Esophagus squamous epithelium (tissue), 4 donors: ENCODE data around the gene MID1IP1.

Experiments used
- CTCF ChIP-seq, 6 experiments: fragments of 450-650 bp in 4 of 6; fragments of 200-600 bp in 2 of 6; sonication (generic) in 2 of 6; IDR thresholded peaks; one replicate each; pipeline ENCODE4 v1.5.1; 2016 to 2019; ENCODE audit warnings: antibody characterized with exemption in 6 of 6, mild to moderate bottlenecking in 4 of 6, moderate library complexity in 4 of 6
- POLR2A ChIP-seq, 4 donors: fragments of 450-650 bp; IDR thresholded peaks; one replicate each; pipeline ENCODE4 v1.6.1; 2017; ENCODE audit warnings: antibody characterized with exemption in 4 of 4, mild to moderate bottlenecking in 4 of 4, moderate library complexity in 3 of 4

GRCh38 chrX:38803243-38803587 lies 2.0 kb downstream of the MID1IP1 start:
- TF ChIP-seq CTCF (IDR thresholded peaks at IDR 0.05) (no peak), POLR2A (IDR thresholded peaks at IDR 0.05) (no peak)
